H1 (cell line): ENCODE measurements around the gene CTTNBP2. TPM values are rescaled to one million over a fixed set of nuclear protein-coding genes. Genes with fewer than 3 reads are reported as not detected.

Source experiments
- polyA plus RNA-seq, 7 experiments: library from polyadenylated mRNA; depleted of rRNA in 3 of 7; stranded (reverse) in 5 of 7; unstranded in 2 of 7; fragments of >200 nt in 5 of 7; fragments of 200-250 nt in 2 of 7; gene quantifications; 1 replicate in 5 of 7; 2 replicates in 1 of 7; 4 replicates in 1 of 7; pipeline versions ENCODE4 v1.2.1 to v1.2.3, GENCODE V29; 2011 to 2013; ENCODE audit warnings: missing spikeins in 2 of 7, mixed read lengths in 2 of 7
- total RNA-seq: library from RNA; stranded (reverse); fragmentation: NEBNext Ultra II Directional; extraction: Animal tissue kit (Norgen Biotek cat#: 25700); gene quantifications from 2 replicates; pipeline ENCODE4 v1.2.1, GENCODE V29; 2021
- TF ChIP-seq, protein P1 (sequence below), 3 experiments: IDR thresholded peaks; 1 replicate in 2 of 3; 2 replicates in 1 of 3; pipeline versions ENCODE4 v1.5.1 to v1.6.1; 2011; ENCODE audit warnings: low read length in 3 of 3, mild to moderate bottlenecking in 3 of 3, inconsistent platforms in 2 of 3, low read depth in 1 of 3, moderate library complexity in 1 of 3; ENCODE audit not compliant: insufficient read depth in 1 of 3; ENCODE audit errors: control extremely low read depth in 1 of 3

The CTTNBP2 gene
- total and polyA plus RNA-seq, 2 of the 8 experiments (the other 6 are each of a cell fraction or from before 2014, with no cell fraction given), result 15.3 to 35.1 TPM

DNA sequence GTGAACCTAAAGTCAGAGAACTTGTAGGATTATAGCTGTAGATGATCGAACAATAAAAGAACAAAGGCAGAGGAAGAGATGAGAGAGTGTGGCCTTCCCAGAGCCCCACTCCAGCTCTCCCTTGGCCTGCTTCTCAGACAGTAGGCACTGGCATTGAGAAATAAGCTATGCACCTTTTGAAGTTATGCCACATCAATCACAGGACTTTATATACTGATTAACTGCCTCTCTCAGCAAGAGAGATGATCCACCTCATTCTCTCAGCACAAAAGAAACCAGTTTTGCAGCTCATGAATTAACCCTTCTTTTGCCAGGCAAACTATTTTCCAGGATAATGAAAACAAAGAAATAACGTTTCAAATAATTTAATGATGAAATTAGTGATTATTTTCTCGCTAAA, 22.0 kb upstream of the CTTNBP2 start (continued):
- TF ChIP-seq, protein P1, sequence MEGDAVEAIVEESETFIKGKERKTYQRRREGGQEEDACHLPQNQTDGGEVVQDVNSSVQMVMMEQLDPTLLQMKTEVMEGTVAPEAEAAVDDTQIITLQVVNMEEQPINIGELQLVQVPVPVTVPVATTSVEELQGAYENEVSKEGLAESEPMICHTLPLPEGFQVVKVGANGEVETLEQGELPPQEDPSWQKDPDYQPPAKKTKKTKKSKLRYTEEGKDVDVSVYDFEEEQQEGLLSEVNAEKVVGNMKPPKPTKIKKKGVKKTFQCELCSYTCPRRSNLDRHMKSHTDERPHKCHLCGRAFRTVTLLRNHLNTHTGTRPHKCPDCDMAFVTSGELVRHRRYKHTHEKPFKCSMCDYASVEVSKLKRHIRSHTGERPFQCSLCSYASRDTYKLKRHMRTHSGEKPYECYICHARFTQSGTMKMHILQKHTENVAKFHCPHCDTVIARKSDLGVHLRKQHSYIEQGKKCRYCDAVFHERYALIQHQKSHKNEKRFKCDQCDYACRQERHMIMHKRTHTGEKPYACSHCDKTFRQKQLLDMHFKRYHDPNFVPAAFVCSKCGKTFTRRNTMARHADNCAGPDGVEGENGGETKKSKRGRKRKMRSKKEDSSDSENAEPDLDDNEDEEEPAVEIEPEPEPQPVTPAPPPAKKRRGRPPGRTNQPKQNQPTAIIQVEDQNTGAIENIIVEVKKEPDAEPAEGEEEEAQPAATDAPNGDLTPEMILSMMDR (IDR thresholded peaks at IDR 0.05; ENCODE audit: control extremely low read depth in 1 of 3, insufficient read depth in 1 of 3, low read depth in 1 of 3, low read length in 3 of 3), result no peak
